HCEC 1CT (cell line): ENCODE results near the gene KRTAP9-2.
"Not testable (repeated sequence)": the region's sequence is repeated elsewhere in the genome, so short reads cannot be mapped to it uniquely, and the experiment has no call there.

Source experiments
- DNase-seq: peaks from one replicate; pipeline ENCODE4 v3.0.0-alpha.2; 2017

Gene KRTAP9-2

GRCh38 chr17:41237116-41237515, 10.7 kb downstream of the KRTAP9-2 start:
- not testable (repeated sequence) for DNase-seq

GRCh38 chr17:41237949-41238437, 11.5 kb downstream of the KRTAP9-2 start, which contains the start of gene KRTAP9-8:
Gene KRTAP9-8, plus strand, starts transcription at chr17:41237999. Its CDS starts 53 bp downstream, at chr17:41238052.
- not testable (repeated sequence) for DNase-seq

GRCh38 chr17:41246995-41247787, 20.7 kb downstream of the KRTAP9-2 start:
- not testable (repeated sequence) for DNase-seq

GRCh38 chr17:41249637-41250240, 23.3 kb downstream of the KRTAP9-2 start, which contains the start of gene KRTAP9-4:
Gene KRTAP9-4, plus strand, starts transcription at chr17:41249687. Its CDS starts 34 bp downstream, at chr17:41249721.
- not testable (repeated sequence) for DNase-seq

GRCh38 chr17:41251261-41251660, 24.8 kb downstream of the KRTAP9-2 start:
- no peak for DNase-seq

GRCh38 chr17:41254861-41255260, 28.4 kb downstream of the KRTAP9-2 start:
- DNase-seq = peak; percentile 20

GRCh38 chr17:41255381-41256290, 29.2 kb downstream of the KRTAP9-2 start, which contains the start of gene KRTAP9-9:
Gene KRTAP9-9, plus strand, starts transcription at chr17:41255384.
- not testable (repeated sequence) for DNase-seq

- DNase-seq = no peak
Observed at GRCh38 chr17:41256291-41256685, 29.8 kb downstream of the KRTAP9-2 start.

GRCh38 chr17:41258406-41258805, 32.0 kb downstream of the KRTAP9-2 start:
- no peak for DNase-seq

- no peak for DNase-seq
Observed at GRCh38 chr17:41263212-41263611, 36.8 kb downstream of the KRTAP9-2 start.

- DNase-seq = no peak
Observed at GRCh38 chr17:41264599-41264998, 38.2 kb downstream of the KRTAP9-2 start.

- no peak for DNase-seq
Observed at GRCh38 chr17:41265078-41265477, 38.6 kb downstream of the KRTAP9-2 start, which contains the start of gene KRTAP9-6. Gene KRTAP9-6, plus strand, starts transcription at chr17:41265378. Its CDS starts 0 bp downstream, at chr17:41265378.

GRCh38 chr17:41267711-41268110, 41.3 kb downstream of the KRTAP9-2 start:
- DNase-seq = no peak

GRCh38 chr17:41271323-41271722, 44.9 kb downstream of the KRTAP9-2 start:
- DNase-seq = not testable (repeated sequence)

GRCh38 chr17:41271858-41272257, 45.4 kb downstream of the KRTAP9-2 start:
- no peak for DNase-seq

GRCh38 chr17:41275648-41276190, 49.3 kb downstream of the KRTAP9-2 start, which contains the start of gene KRTAP9-7:
Gene KRTAP9-7, plus strand, starts transcription at chr17:41275698. Its CDS starts 0 bp downstream, at chr17:41275698.
- not testable (repeated sequence) for DNase-seq
